CD4-positive, alpha-beta T cell treated with Interleukin-6 for 4 hours (primary cell): ENCODE measurements around the gene KCNQ1.
"Not testable (repeated sequence)": the region's sequence is repeated elsewhere in the genome, so short reads cannot be mapped to it uniquely, and the experiment has no call there.

ENCODE experiments used
- DNase-seq: peaks from one replicate; pipeline ENCODE4 v3.0.0-alpha.2; 2020; ENCODE audit warnings: mixed read lengths

KCNQ1 gene

DNA sequence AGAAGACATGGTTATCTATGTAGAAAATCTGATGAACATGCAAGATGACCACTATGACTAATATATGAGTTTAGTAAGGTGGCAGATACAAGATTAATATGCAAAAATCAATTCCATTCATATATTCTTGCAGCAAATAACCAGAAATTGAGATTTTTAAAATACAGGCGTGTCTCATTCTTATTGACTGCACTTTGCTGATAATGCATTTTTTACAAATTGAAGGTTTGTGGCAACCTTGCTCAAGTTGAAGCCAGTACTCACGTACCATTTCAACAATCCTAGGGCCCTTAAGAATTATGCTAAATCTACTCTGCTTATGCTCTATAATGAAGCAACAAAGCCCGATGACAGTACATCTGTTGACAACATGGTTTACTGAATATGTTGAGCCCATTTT, 150.4 kb downstream of the KCNQ1 start:
- DNase-seq = no peak

DNA sequence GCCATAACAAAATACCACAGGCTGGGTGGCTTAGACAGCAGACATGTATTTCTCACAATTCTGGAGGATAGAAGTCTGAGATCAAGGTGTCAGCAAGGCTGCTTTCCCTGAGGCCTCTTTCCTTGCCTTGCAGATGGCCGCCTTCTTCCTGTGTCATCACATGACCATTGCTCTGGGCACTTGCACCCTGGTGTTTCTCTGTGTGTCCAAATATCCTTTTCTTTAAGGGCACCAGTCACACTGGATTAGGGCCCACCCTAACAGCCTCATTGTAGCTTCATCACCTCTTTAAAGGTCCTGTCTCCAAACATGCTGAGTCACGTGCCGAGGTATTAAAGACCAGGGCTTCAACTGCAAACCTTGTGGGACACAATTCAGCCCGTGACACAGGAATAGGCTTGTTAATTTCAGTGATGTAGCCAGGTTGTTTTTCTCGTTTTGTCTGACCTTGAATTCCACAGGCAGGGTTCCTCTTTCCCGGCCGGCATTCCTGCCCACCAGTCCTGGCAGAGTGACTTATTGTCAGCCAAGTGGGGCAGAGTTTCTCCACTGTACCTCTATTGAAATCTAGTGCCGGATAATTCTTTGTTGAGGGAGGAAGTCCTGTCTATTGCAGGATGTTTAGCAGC, 154.9 kb downstream of the KCNQ1 start:
- DNase-seq = no peak

DNA sequence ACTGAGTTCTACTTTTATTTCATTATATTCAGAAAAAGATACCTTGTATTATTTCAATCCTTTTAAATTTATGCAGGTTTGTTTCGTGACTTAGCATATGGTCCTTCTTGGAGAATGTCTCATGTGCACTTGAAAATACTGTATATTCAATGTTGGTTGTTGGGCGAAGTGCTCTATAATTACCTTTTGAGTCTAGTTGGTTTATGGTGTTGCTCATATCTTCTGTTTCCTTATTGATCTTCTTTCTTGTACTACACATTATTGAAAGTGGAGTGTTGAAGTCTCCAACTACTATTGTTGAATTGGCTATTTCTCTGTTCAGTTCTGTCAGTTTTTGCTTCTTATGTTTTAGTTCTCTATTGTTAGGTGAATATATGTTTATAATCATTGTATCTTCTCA, 164.5 kb downstream of the KCNQ1 start:
- no peak for DNase-seq

DNA sequence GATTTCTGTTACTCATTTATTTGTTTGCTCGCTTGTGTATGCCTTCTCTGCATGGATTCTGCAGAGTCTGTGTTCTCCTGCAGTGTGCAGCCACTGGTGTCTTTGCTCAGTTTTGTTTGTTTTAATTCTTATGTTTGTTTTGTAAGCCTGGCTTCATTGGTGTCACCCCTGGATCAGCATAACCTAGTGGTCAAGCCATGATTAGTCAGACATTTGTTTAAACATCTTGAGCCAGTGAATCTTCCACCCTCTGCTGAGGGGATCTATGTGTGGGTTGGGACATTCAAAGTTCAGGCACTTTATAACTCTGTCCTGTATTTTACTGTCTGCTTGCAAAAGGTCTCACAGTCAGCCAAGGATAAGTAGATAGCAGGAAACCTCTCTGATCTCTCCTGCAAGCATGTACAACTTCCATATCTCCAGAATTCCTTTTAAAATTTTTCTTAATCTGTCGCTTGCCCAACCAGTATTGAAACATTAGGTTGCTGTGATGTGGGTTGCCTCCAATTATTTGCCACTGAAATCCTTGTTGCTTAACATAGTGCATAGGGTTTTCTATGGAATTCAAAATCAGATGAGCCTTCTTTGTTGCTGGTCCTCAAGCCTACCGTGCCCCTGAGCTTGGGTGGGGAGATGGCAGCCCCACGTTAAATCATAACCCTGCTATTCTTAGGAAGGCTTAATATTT, 168.2 kb downstream of the KCNQ1 start:
- no peak for DNase-seq

- DNase-seq = no peak
These were observed 177.1 kb downstream of the KCNQ1 start for GRCh38 chr11:2621894-2622293.

- no peak for DNase-seq
These were observed 180.4 kb downstream of the KCNQ1 start for GRCh38 chr11:2625183-2625582.

- no peak for DNase-seq
These were observed 185.9 kb downstream of the KCNQ1 start for GRCh38 chr11:2630679-2631078.

DNA sequence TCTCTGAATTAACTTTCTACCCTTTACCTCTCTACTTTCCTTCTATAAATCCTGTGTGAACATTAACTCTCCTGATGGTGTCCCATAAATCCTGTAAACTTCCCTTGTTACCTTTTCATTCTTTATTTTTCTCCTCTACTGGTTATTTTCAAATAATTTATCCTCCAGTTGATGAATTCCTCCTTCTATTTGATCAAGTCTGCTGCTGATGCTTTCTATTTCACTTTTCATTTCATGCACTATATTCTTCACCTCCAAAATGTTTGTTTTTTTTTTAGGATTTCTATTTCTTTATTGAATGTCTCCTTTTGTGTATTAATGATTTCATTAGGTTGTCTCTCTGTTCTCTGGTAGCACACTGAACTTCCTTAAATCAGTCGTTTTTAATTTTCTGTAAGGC, 186.4 kb downstream of the KCNQ1 start:
- DNase-seq = no peak

DNA sequence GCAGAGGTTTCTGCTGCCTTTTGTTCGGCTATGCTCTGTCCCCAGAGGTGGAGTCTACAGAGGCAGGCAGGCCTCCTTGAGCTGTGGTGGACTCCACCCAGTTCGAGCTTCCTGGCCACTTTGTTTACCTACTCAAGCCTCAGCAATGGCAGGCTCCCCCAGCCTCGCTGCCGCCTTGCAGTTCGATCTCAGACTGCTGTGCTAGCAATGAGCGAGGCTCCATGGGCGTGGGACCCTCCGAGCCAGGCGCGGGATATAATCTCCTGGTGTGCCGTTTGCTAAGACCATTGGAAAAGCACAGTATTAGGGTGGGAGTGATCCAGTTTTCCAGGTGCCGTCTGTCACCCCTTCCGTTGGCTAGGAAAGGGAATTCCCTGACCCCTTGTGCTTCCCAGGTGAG, 195.0 kb downstream of the KCNQ1 start:
- not testable (repeated sequence) for DNase-seq

DNA sequence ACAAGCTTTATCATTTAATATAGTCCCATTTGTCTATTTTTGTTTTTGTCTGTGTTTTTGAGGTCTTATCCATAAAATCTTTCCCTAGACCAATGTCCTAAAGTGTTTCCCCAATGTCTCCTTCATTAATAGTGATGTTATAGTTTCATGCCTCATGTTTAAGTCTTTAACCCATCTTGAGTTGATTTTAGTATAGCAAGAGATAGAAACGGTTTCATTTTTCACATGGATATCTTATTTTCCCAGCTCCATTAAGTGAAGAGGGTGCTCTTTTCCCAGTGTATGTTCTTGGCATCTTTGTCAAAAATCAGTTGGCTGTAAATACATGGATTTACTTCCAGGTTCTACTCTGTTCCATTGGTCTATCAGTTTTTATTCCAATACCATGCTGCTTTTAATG, 196.8 kb downstream of the KCNQ1 start:
- no peak for DNase-seq

DNA sequence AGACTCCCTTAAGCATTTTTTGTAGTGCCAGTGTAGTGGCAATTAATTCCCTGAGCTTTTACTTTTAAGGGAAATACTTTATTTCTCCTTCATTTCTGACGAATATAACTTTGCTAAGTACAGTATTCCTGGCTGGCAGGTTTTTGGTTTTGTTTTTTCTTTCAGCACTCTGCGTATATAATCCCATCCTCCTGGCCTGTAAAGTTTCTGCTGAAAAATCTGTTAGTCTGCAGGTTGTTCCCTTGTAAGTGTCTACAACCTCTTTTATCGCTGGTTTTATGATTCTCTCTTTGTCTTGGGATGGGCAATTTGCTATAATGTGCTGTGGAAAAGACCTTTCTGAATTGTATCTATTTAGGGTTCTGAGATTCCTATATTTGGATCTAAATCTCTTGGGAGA, 198.9 kb downstream of the KCNQ1 start:
- DNase-seq = no peak

- no peak for DNase-seq
These were observed 200.3 kb downstream of the KCNQ1 start for GRCh38 chr11:2644844-2645778.

DNA sequence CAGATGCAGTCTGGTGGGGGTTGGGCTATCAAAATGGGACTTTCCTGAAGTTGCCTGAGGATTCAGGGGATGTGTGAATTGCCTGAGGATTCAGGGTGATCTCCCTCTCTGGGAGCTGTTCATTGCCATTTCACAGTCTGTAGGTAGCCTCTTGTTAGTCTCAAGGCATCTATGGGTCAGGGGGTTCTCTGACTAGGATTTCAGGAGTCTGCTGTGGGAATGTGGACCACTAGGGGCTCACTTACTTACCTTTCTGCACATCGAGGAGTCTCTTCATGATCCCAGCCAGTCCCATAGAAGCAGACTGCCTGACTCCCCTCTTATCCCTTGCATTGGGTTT, 200.9 kb downstream of the KCNQ1 start:
- DNase-seq = no peak

DNA sequence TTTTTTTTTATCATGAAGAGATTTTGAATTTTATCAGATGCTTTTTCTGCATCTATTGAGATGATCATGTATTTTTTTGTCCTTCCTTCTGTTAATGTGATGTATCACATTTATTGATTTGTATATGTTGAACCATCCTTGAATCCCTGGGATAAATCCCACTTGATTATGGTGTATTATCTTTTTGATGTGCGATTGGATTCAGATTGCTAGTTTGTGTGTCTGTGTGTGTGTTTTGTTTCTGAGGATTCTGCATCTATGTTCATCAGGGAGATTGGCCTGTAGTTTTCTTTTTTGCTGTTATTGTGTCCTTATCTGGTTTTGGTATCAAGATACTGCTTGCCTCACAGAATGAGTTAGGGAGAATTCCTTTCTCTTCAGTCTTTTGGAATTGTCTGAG, 202.4 kb downstream of the KCNQ1 start:
- DNase-seq = no peak

DNA sequence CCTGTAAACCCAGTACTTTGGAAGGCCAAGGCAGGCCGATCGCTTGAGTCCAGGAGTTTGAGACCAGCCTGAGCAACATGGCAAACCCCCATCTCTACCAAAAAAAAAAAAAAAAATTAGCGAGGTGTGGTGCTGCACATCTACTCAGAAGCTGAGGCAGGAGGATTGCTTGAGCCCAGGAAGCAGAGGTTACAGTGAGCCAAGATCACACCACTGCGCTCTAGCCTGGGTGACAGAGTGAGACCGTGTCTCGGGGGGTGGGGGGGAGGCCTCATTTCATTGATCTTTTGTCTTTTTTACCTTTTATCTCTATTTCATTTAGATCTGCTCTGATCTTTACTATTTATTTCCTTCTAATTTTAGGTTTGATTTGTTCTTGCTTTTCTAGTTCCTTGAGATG, 203.1 kb downstream of the KCNQ1 start:
- no peak for DNase-seq

GRCh38 chr11:2649400-2649799, 204.6 kb downstream of the KCNQ1 start:
- DNase-seq = no peak

- no peak for DNase-seq
These were observed 205.0 kb downstream of the KCNQ1 start for GRCh38 chr11:2649848-2650247.

DNA sequence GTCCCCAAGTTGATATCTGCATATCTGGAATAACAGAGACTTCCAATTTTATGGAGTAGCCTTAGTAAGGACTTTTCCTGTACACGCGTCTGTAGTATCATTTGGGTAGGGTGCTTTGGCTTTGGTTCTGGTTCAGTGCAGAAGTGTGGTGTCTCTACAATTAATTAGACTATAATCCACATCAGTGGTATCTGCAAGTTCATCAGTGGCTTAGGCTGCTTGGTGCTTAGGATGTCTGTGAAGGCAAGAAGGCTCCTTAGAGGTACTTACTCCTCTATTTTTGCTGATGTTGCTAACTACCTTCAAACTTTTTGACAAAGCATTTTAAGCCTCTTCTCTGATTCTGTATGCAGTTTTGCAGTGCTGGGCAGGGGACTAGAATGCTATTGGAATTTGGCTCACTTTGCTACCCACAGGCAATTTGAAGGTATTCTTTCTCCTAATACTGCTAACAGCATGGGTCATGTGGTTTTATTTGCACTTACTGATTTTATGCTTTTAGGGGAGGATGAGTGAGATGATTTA, 205.6 kb downstream of the KCNQ1 start:
- DNase-seq = no peak

DNA sequence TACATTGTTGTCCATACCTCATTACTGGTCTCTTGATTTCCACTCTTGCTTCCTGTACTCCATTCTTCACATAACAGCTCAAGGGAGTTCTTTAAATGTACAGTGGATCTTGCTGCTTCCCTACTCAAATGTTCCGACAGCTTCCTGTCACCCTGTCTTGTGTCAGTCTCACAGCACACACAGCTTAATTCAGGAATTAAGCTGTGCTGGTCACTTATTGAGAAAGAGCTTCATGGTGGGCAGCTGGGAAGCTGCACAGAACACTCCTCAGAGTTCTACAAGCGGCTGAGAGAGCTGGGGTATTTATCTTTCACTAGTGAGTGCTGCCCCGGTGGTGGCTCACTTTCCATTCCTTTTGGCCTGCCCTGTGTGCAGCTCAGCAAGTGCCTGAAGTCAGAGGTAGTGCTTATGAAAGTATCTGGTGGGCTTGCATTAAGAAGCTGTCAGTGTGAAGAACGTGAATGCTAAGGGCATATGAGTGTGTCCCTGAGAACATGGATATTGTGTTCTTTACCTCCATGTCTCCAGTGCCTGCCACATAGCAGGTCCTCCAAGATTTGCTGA, 206.3 kb downstream of the KCNQ1 start:
- no peak for DNase-seq

DNA sequence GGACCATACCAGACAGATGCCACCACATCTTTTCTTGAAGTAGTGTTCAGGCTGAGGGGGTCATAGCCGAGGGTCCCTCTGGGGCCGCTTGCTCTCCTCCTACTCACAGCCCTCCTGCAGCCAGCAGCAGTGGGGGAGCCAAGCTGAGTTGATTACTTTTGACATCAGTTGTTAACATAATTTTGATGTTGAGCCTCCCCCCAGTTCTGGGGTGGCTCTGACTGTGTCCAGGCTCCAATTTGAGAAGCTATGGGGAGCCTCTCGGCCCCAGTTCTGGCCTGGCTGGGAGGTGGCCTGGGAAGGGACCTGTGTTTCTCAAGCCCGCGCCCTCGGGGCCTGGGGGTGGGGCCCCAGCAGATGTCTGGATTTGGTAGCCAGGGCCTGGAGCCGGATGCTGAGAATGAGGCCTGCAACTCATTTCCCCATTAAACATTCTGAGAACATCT, 207.0 kb downstream of the KCNQ1 start:
- no peak for DNase-seq

DNA sequence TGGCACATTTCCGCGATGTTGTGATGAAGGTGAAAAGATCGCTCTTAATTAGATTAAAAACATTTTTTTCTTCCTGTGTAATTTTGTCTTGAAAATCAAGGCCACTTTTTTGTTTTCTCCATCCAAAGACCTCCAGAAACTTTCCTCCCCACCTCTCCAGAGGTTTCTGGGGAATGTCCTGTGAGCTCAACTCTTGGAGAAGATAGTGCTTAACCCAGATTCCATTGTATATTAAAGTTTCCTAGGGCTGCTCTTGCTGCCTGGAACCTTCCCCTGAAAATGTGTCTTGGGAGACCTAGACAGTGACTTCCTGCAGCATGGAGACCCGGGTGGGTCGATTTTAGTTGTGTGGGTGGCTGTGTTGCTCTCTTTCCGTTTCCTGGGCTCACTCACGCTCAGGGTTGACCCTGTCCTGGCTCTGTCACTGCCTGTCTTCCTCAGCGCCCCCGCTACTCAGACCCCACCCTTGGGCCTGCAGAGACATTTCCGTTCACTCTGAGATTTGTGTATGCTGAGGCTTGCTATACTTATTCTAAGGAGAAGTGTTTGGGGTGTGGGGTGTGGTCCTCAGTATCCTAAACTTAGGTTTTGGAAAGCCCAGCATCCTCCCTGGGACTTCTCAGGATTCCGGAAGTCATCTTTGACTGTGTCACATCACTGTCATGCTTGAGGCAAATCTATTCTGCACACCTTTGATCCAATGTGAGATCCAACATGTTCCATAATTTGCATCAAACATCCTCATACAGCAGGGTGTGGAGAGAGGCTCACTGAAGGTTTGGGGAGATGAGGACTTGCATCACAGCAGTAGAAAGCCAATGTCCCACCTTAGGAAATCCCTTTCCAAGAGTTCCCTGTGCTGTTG, 207.8 kb downstream of the KCNQ1 start:
- DNase-seq = no peak

DNA sequence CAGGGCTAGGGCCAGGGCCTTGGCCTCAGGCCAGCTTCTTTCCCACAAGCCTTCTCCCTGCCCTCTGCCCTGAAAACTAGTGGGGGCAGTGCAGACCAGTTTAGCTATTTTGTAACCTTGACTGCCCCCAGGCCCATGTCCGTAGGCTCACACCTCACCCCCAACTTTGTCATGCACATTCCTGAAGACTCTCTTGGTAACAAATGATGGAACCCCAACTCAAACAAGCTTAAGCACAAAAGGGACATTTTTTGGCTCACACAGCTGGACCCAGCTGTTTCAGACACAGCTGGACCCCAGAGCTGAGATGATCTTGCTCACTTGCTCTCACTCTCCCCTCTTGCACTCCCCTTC, 208.4 kb downstream of the KCNQ1 start:
- DNase-seq = no peak
